Measurements from ENCODE around the gene DBNDD1. TPM values are rescaled to one million over a fixed set of nuclear protein-coding genes. Genes with fewer than 3 reads are reported as not detected.
"Not testable (repeated sequence)": the region's sequence is repeated elsewhere in the genome, so short reads cannot be mapped to it uniquely, and the experiment has no call there.

DBNDD1 gene, protein sequence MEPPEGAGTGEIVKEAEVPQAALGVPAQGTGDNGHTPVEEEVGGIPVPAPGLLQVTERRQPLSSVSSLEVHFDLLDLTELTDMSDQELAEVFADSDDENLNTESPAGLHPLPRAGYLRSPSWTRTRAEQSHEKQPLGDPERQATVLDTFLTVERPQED
- under 1 TPM in 1 of 2 experiments, not detected in 1; 0.18 TPM for total RNA-seq

DNA sequence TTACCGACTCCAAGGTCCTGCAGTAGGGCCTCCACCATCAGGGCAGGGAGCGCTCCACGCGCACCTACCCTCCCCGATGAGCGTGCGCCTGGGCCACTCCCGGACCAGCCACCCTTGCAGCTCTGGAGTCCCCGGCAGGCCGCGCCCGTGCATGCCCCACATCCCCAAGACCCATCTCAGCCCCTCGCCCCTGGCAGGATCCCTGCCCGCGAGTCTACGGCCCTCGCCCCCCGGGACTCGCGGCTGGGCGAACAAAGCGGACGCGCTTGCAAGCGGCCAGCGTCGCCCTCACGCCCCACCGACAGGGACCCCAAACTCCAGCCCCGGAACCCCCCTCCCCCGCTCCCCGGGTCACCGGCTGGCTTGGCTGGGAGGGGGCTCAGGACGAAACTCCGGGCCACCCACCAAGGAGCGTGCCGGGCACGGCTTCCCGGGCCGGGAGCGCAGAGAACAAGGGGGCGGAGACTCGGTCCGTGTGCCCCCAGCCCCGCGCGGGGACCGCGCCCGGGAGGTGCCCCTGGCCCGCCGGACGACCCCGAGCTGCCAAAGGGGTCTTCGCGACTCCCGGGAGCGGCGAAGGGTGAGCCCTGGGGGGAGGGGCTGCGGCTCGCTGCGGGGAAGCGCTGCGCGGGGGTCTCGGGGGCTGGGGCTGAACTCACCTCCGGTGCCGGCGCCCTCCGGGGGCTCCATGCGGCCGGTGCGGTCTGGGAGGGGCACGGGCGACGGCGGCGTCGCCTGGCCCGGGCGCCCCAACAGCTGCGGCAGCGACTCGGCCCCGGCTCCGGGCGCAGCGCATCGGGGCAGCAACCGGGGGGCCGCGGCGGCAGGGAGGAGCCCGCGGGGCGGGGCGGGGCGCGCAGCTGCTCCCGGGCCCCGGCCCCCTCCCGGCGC is at the start of gene DBNDD1:
DBNDD1 (minus strand) TSS at position 805 of the 891 bp plus-strand sequence; CDS start at position 690, 115 bp downstream.
- Mint-ChIP-seq H3K4me1 (ENCODE audit: low read depth) (peaks cover 22% of the 10 kb centered on the region), H3K9me3 (ENCODE audit: insufficient read depth) (peaks cover 7% of the 10 kb centered on the region), H3K4me3 (peak within 1 kb of the TSS; percentile 59), H3K27ac (no peak within 1 kb of the TSS), H3K36me3 (ENCODE audit: low read depth) (peaks cover 5% of the 10 kb centered on the region), H3K27me3 (ENCODE audit: low read depth) (peaks cover 33% of the 10 kb centered on the region)
- ChIA-PET CTCF (interaction anchor here (1.2 kb wide), 1 partner anchor 10 kb away, joined by 4 read pairs; no protein-coding TSS in a partner anchor), POLR2A (no interaction called here)
- DNase-seq: no peak
- peak; percentile 30 for ATAC-seq

DNA sequence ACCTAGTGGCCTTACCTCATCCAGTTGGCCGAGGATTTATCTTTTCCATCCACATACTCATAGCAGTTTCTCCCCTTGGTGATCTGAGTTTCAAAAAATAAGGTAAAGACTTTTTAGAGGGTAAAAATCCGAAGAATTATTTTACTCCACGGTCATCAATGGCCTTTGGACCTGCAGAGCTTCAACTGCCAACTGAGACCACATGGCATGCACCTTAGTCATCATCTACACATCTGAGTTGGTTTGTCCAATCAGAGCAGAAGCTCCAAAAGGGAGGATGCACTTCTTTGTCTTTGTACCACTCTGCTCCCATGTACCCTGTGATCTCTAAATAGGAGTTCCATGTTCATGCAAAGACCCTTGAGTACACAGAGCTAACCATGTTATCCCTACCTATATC is 42.2 kb upstream of the DBNDD1 start:
- no peaks in the 10 kb centered on the region for H3K36me3 Mint-ChIP-seq (ENCODE audit: low read depth)
- no peak for ATAC-seq
- no peak for DNase-seq
- no peak overlapping the region for H3K4me3 Mint-ChIP-seq
- peaks cover 23% of the 10 kb centered on the region for H3K27me3 Mint-ChIP-seq (ENCODE audit: low read depth)
- H3K27ac Mint-ChIP-seq: no peak overlapping the region
- no peaks in the 10 kb centered on the region for H3K9me3 Mint-ChIP-seq (ENCODE audit: insufficient read depth)
- CTCF ChIA-PET: no interaction called here
- POLR2A ChIA-PET: no interaction called here
- H3K4me1 Mint-ChIP-seq (ENCODE audit: low read depth): no peaks in the 10 kb centered on the region

DNA sequence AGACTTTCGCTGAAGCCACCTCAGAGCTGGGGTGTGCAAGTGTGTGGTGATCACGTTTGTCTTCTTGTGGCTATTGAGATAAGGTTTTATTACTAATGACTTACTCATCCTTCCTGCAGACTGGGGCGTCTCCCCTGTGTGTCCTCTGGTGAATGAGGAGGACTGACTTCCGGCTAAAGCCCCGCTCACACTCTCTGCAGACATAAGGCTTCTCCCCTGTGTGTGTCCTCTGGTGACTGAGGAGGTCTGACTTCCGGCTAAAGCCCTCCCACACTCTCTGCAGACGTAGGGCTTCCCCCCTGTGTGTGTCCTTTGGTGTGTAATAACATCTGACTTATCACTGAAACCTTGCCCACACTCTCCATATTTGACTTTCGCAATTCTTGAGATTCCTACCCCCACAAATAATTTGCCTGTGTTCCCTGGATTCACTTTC is 38.5 kb upstream of the DBNDD1 start:
- H3K4me3 Mint-ChIP-seq: no peak overlapping the region
- no peaks in the 10 kb centered on the region for H3K4me1 Mint-ChIP-seq (ENCODE audit: low read depth)
- H3K27me3 Mint-ChIP-seq (ENCODE audit: low read depth): peaks cover 16% of the 10 kb centered on the region
- ChIA-PET CTCF (no interaction called here), POLR2A (no interaction called here)
- H3K27ac Mint-ChIP-seq: no peak overlapping the region
- H3K36me3 Mint-ChIP-seq (ENCODE audit: low read depth): peaks cover 1% of the 10 kb centered on the region
- DNase-seq: no peak
- no peak for ATAC-seq
- peaks cover 11% of the 10 kb centered on the region for H3K9me3 Mint-ChIP-seq (ENCODE audit: insufficient read depth)

DNA sequence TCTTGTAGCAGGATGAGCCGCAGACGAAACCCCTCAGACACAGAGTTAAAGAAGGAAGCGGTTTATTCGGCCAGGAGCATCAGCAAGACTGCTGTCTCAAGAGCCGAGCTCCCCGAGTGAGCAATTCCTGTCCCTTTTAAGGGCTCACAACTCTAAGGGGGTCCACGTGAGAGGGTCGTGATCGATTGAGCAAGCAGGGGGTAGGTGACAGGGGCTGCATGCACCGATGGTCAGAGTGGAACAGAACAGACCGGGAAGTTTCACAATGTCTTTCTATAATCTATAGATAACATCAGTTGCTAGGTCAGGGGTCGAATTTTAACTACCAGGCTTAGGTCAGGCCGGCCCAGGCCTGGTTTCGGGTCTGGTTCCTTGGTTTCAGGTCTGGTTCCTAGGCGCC is 37.3 kb upstream of the DBNDD1 start:
- peaks cover 16% of the 10 kb centered on the region for H3K27me3 Mint-ChIP-seq (ENCODE audit: low read depth)
- H3K27ac Mint-ChIP-seq; CTCF ChIA-PET; DNase-seq; ATAC-seq; H3K36me3 Mint-ChIP-seq (ENCODE audit: low read depth); H3K4me3 Mint-ChIP-seq; H3K4me1 Mint-ChIP-seq (ENCODE audit: low read depth): not testable (repeated sequence)
- POLR2A ChIA-PET: interaction anchor here (0.6 kb wide), 1 partner anchor 272 kb away, joined by 3 read pairs; no protein-coding TSS in a partner anchor
- H3K9me3 Mint-ChIP-seq (ENCODE audit: insufficient read depth): peaks cover 11% of the 10 kb centered on the region

DNA sequence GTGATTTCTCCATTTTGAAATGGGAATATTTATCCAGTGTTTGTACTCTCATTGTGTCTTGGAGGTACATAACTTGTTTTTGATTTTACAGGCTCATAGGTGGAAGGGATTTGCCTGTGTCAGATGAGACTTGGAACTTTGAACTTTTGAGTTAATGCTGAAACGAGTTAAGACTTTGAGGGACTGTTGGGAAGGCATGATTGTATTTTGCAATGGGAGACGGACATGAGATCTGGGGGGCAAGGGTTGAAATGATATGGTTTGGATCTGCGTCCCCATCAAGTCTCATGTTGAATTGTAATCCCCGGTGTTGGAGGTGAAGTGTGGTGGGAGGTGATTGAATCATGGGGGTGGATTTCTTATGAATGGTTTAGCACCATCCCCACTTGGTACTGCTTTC is 36.1 kb upstream of the DBNDD1 start:
- no peaks in the 10 kb centered on the region for H3K4me1 Mint-ChIP-seq (ENCODE audit: low read depth)
- H3K9me3 Mint-ChIP-seq (ENCODE audit: insufficient read depth): peaks cover 11% of the 10 kb centered on the region
- no peak for DNase-seq
- POLR2A ChIA-PET: no interaction called here
- CTCF ChIA-PET: no interaction called here
- peaks cover 1% of the 10 kb centered on the region for H3K36me3 Mint-ChIP-seq (ENCODE audit: low read depth)
- ATAC-seq: no peak
- H3K4me3 Mint-ChIP-seq: no peak overlapping the region
- H3K27ac Mint-ChIP-seq: no peak overlapping the region
- peaks cover 12% of the 10 kb centered on the region for H3K27me3 Mint-ChIP-seq (ENCODE audit: low read depth)

DNA sequence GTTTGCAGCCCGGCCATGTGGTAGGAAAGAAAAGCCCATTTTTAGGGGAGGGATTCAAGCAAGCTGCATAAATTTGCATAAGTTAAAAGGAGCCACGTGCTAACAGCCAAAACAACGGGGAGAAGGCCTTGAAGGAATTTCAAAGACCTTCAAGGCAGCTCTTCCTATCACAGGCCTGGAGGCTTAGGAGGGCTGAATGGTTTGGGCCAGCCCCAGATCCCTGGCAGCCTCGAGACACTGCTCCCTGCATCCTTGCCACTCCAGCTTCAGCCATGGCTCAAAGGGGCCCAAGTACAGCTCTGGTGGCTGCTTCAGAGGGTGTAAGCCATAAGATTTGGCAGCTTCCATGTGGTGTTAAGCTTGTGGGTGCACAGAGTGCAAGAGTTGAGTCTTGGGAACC is 35.3 kb upstream of the DBNDD1 start:
- CTCF ChIA-PET: no interaction called here
- peaks cover 1% of the 10 kb centered on the region for H3K36me3 Mint-ChIP-seq (ENCODE audit: low read depth)
- DNase-seq (no peak), ATAC-seq (no peak)
- H3K27me3 Mint-ChIP-seq (ENCODE audit: low read depth): peaks cover 10% of the 10 kb centered on the region
- POLR2A ChIA-PET: no interaction called here
- no peak overlapping the region for H3K4me3 Mint-ChIP-seq
- H3K9me3 Mint-ChIP-seq (ENCODE audit: insufficient read depth): peaks cover 11% of the 10 kb centered on the region
- no peak overlapping the region for H3K27ac Mint-ChIP-seq
- H3K4me1 Mint-ChIP-seq (ENCODE audit: low read depth): no peaks in the 10 kb centered on the region

DNA sequence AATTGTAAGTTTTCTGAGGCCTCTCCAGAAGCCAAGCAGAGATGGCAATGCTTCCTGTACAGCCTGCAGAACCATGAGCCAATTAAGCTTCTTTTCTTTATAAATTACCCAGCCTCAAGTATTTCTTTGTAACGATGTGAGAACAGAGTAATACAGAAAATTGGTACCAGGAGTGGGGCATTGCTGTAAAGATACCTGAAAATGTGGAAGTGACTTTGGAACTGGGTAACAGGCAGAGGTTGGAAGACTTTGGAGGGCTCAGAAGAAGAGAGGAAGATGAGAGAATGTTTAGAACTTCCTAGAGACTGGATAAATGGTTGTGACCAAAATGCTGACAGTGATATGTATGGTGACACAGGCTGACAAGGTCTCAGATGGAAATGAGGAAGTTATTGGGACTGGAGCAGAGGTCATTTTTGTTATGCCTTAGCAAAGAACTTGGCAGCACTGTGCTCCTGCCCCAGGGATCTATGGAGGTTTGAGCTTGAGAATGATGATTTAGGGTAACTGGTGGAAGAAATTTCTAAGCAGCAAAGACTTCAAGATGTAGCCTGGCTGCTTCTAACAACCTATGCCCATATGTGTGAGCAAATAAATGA is 34.7 kb upstream of the DBNDD1 start:
- ATAC-seq (no peak), DNase-seq (no peak)
- POLR2A ChIA-PET: no interaction called here
- H3K27me3 Mint-ChIP-seq (ENCODE audit: low read depth): peaks cover 12% of the 10 kb centered on the region
- no peak overlapping the region for H3K27ac Mint-ChIP-seq
- peaks cover 1% of the 10 kb centered on the region for H3K36me3 Mint-ChIP-seq (ENCODE audit: low read depth)
- H3K9me3 Mint-ChIP-seq (ENCODE audit: insufficient read depth): peaks cover 11% of the 10 kb centered on the region
- H3K4me1 Mint-ChIP-seq (ENCODE audit: low read depth): no peaks in the 10 kb centered on the region
- CTCF ChIA-PET: no interaction called here
- no peak overlapping the region for H3K4me3 Mint-ChIP-seq

DNA sequence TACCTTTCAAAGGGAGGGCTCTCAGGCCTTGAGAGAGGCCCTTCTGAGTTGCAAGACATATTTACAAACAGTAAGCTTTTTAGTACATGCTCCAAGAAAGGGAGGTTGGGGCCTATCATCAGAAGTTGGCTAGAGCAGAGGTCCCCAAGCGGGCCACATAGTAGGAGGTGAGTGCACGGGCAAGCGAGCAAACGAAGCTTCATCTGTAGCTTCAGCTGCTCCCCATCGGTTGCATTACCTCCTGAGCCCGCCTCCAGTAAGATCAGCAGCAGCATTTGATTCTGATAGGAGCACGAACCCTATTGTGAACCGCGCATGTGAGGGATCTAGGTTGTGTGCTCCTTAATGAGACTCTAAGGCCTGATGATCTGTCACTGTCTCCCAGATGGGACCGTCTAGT is 31.7 kb upstream of the DBNDD1 start:
- H3K27me3 Mint-ChIP-seq (ENCODE audit: low read depth): peaks cover 16% of the 10 kb centered on the region
- ChIA-PET POLR2A (no interaction called here), CTCF (no interaction called here)
- no peak for ATAC-seq
- no peaks in the 10 kb centered on the region for H3K4me1 Mint-ChIP-seq (ENCODE audit: low read depth)
- H3K27ac Mint-ChIP-seq: no peak overlapping the region
- H3K36me3 Mint-ChIP-seq (ENCODE audit: low read depth): peaks cover 1% of the 10 kb centered on the region
- peaks cover 11% of the 10 kb centered on the region for H3K9me3 Mint-ChIP-seq (ENCODE audit: insufficient read depth)
- no peak for DNase-seq
- no peak overlapping the region for H3K4me3 Mint-ChIP-seq

DNA sequence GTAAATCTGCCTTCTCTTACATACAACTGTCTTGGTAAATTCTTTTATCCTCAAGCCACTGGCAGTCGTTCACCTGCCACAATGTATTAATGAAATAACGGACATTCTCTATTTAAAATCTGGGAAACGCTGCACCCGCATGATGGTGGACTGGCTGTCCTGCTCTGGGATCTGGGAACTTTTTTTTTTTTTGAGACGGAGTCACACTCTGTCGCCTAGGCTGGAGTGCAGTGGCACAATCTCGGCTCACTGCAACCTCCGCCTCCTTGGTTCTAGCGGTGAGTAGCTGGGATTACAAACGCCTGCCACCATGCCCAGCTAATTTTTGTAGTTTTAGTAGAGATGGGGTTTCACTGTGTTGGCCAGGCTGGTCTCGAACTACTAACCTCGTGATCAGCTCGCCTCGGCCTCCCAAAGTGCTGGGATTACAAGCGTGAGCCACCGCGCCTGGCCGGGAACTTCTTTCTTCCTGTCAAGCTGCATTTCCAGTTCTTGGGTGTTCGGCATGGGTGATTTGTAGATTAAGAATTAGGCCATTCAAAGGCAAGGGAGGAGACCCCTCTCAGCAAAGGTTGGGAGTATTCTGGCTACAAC is 29.6 kb upstream of the DBNDD1 start:
- H3K4me3 Mint-ChIP-seq: no peak overlapping the region
- no peaks in the 10 kb centered on the region for H3K36me3 Mint-ChIP-seq (ENCODE audit: low read depth)
- ChIA-PET CTCF (interaction anchor here (0.8 kb wide), 1 partner anchor 343 kb away, joined by 3 read pairs; no protein-coding TSS in a partner anchor), POLR2A (no interaction called here)
- ATAC-seq (no peak), DNase-seq (no peak)
- peaks cover 2% of the 10 kb centered on the region for H3K9me3 Mint-ChIP-seq (ENCODE audit: insufficient read depth)
- H3K4me1 Mint-ChIP-seq (ENCODE audit: low read depth): no peaks in the 10 kb centered on the region
- H3K27ac Mint-ChIP-seq: no peak overlapping the region
- H3K27me3 Mint-ChIP-seq (ENCODE audit: low read depth): peaks cover 16% of the 10 kb centered on the region

DNA sequence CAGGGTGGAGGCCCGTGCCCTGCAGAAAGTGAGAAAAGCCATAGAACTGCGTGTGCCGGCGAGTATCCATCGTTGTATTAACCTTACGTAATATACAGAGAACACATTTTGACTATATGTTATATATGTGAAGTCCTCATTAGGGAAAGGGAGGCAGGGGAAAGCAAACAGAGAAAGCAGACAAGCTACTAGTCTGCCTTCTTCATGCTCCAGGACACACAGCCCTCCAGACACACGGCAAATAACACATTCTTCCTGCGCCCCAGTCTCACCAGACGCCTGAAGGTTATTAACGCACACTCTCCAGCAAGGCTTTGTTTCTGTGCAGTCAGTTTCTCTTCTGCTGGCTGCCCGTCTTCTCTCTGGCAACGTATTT is 29.1 kb upstream of the DBNDD1 start:
- DNase-seq (no peak), ATAC-seq (peak; percentile 24)
- Mint-ChIP-seq H3K27ac (peak overlapping the region; percentile 65), H3K4me3 (no peak overlapping the region), H3K36me3 (ENCODE audit: low read depth) (no peaks in the 10 kb centered on the region), H3K27me3 (ENCODE audit: low read depth) (peaks cover 16% of the 10 kb centered on the region), H3K4me1 (ENCODE audit: low read depth) (no peaks in the 10 kb centered on the region), H3K9me3 (ENCODE audit: insufficient read depth) (no peaks in the 10 kb centered on the region)
- ChIA-PET POLR2A (no interaction called here), CTCF (interaction anchor here (0.8 kb wide), 1 partner anchor 342 kb away, joined by 3 read pairs; no protein-coding TSS in a partner anchor)

DNA sequence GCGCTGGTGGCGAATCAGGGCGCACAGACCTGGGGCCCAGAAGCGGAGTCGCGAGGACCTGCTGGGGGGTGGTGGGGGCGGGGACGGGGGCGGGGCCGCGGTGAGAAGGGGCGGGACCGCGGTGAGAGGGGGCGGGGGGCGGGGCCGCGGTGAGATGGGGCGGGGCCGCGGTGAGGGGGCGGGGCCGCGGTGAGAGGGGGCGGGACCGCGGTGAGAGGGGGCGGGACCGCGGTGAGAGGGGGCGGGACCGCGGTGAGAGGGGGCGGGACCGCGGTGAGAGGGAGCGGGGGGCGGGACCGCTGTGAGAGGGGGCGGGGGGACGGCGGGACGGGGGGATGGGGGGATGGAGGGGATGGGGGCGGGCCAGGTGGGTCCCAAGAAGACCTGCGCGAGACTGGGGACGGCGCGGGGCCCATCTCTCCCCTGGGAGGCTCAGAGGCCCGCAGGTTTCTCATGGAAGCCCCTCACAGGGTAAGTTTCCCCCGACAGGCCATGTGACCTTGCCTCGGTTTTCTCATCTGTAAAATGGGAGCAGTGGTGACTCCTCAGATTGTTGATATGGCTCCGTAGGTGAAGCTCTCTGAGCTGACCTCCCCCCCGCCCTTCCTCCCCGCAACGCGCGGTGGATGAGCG is 28.6 kb upstream of the DBNDD1 start:
- DNase-seq (no peak), ATAC-seq (no peak)
- no peaks in the 10 kb centered on the region for H3K4me1 Mint-ChIP-seq (ENCODE audit: low read depth)
- no peaks in the 10 kb centered on the region for H3K9me3 Mint-ChIP-seq (ENCODE audit: insufficient read depth)
- H3K36me3 Mint-ChIP-seq (ENCODE audit: low read depth): no peaks in the 10 kb centered on the region
- CTCF ChIA-PET: interaction anchor here (0.8 kb wide), 1 partner anchor 342 kb away, joined by 3 read pairs; no protein-coding TSS in a partner anchor
- no peak overlapping the region for H3K4me3 Mint-ChIP-seq
- POLR2A ChIA-PET: no interaction called here
- peak overlapping the region; percentile 65 for H3K27ac Mint-ChIP-seq
- peaks cover 16% of the 10 kb centered on the region for H3K27me3 Mint-ChIP-seq (ENCODE audit: low read depth)
